GM23338 (cell line): ENCODE data around the gene POLE.

ENCODE experiments used
- CTCF ChIP-seq, 2 experiments: fragments of 200-600 bp in 1 of 2; sonication (generic) in 1 of 2; conservative IDR thresholded peaks; 2 replicates each; pipeline versions ENCODE4 v1.5.1 to v1.6.1; 2016 to 2017; ENCODE audit warnings: antibody characterized with exemption in 2 of 2, low read depth in 2 of 2, mild to moderate bottlenecking in 2 of 2, moderate library complexity in 1 of 2
- ETS1 ChIP-seq: IDR thresholded peaks from 2 replicates; pipeline ENCODE4 v1.6.1; 2016; ENCODE audit warnings: antibody characterized with exemption
- EZH2 ChIP-seq: fragments of 200-600 bp; sonication (generic); IDR thresholded peaks from one replicate; pipeline ENCODE4 v1.8.0; 2017; ENCODE audit warnings: antibody characterized with exemption, mild to moderate bottlenecking, low read depth; ENCODE audit not compliant: unreplicated experiment
- EZH2phosphoT487 ChIP-seq: fragments of 200-600 bp; sonication (generic); IDR thresholded peaks from one replicate; pipeline ENCODE4 v1.8.1; 2018; ENCODE audit warnings: antibody characterized with exemption; ENCODE audit not compliant: unreplicated experiment
- POLR2AphosphoS5 ChIP-seq: IDR thresholded peaks from 2 replicates; pipeline ENCODE4 v1.6.1; 2016; ENCODE audit warnings: antibody characterized with exemption, low read depth
- REST ChIP-seq: IDR thresholded peaks from one replicate; pipeline ENCODE4 v1.6.1; 2018; ENCODE audit warnings: antibody characterized with exemption; ENCODE audit not compliant: unreplicated experiment
- STAT1 ChIP-seq: IDR thresholded peaks from one replicate; pipeline ENCODE4 v1.6.1; 2016; ENCODE audit warnings: antibody characterized with exemption; ENCODE audit not compliant: unreplicated experiment

GRCh38 chr12:132603240-132604150 lies 83.6 kb downstream of the POLE start:
- TF ChIP-seq EZH2phosphoT487 (no peak), POLR2AphosphoS5 (no peak), EZH2 (no peak), CTCF (conservative IDR thresholded peaks at IDR 0.05; ENCODE audit: low read depth in 2 of 2) (no peak), STAT1 (no peak), ETS1 (no peak), REST (no peak)
